Thyroid gland (tissue), 4 donors: ENCODE measurements around the gene GYS1.
"Not testable (repeated sequence)": the region's sequence is repeated elsewhere in the genome, so short reads cannot be mapped to it uniquely, and the experiment has no call there.

ENCODE experiments used
- POLR2A ChIP-seq, 2 donors: fragments of 450-650 bp; IDR thresholded peaks; one replicate each; pipeline ENCODE4 v1.6.1; 2017; ENCODE audit warnings: antibody characterized with exemption in 2 of 2, mild to moderate bottlenecking in 2 of 2, moderate library complexity in 1 of 2
- TF ChIP-seq, protein P1 (sequence below), 6 experiments: fragments of 200-600 bp in 3 of 6; fragments of 450-650 bp in 3 of 6; sonication (generic) in 3 of 6; IDR thresholded peaks; one replicate each; pipeline ENCODE4 v1.5.1; 2016 to 2019; ENCODE audit warnings: antibody characterized with exemption in 6 of 6, mild to moderate bottlenecking in 2 of 6, inconsistent platforms in 1 of 6, moderate library complexity in 1 of 6

DNA sequence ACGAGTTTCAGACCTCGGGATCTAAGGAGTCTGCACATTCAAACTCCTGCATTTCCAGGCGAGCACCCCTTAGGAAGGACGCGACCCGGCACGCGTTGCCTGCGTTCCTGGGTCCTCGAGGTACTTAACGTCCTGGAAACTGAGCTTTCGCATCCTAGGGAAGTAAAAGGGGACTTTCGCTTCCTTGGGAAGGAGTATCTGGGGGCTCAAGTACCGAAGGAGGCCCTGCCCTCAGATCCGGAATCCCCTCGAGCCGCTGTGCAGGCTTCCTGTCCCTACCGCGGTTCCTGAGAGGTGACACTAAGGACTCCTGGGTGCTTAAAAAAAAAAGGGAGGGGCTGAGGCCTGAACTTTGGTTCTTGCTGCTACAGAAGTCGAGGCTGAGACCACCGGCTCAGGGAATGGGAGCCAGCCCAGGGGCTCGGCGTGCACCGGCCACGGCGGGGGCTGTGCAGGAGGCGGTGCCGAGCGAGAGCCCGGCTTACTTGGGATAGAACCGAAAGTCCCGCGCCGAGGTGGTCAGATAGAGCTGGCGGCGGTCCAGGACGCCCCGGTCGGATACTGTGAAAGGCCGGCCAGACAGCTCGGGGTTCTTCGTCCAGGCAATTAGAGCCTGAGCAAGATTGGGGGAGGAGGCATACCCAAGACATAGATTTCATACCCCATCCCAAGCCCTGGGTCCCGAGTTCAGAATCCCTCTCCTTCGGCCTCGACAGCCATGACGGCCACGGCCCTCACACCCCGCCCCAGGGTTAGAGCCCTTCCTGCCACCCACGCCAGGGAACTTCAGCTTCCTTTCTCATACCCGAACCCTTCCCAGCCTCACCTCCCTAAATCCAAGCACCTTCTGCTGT is 25.5 kb upstream of the GYS1 start:
- TF ChIP-seq, protein P1, sequence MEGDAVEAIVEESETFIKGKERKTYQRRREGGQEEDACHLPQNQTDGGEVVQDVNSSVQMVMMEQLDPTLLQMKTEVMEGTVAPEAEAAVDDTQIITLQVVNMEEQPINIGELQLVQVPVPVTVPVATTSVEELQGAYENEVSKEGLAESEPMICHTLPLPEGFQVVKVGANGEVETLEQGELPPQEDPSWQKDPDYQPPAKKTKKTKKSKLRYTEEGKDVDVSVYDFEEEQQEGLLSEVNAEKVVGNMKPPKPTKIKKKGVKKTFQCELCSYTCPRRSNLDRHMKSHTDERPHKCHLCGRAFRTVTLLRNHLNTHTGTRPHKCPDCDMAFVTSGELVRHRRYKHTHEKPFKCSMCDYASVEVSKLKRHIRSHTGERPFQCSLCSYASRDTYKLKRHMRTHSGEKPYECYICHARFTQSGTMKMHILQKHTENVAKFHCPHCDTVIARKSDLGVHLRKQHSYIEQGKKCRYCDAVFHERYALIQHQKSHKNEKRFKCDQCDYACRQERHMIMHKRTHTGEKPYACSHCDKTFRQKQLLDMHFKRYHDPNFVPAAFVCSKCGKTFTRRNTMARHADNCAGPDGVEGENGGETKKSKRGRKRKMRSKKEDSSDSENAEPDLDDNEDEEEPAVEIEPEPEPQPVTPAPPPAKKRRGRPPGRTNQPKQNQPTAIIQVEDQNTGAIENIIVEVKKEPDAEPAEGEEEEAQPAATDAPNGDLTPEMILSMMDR (IDR thresholded peaks at IDR 0.05): not testable (repeated sequence)
- TF ChIP-seq POLR2A (IDR thresholded peaks at IDR 0.05): not testable (repeated sequence)
